Measurements from ENCODE around the gene PRKAR1B. TPM values are rescaled to one million over a fixed set of nuclear protein-coding genes. Genes with fewer than 3 reads are reported as not detected.

PRKAR1B gene
- total RNA-seq, 1 donor from 2014 or later: 19.3 TPM

DNA sequence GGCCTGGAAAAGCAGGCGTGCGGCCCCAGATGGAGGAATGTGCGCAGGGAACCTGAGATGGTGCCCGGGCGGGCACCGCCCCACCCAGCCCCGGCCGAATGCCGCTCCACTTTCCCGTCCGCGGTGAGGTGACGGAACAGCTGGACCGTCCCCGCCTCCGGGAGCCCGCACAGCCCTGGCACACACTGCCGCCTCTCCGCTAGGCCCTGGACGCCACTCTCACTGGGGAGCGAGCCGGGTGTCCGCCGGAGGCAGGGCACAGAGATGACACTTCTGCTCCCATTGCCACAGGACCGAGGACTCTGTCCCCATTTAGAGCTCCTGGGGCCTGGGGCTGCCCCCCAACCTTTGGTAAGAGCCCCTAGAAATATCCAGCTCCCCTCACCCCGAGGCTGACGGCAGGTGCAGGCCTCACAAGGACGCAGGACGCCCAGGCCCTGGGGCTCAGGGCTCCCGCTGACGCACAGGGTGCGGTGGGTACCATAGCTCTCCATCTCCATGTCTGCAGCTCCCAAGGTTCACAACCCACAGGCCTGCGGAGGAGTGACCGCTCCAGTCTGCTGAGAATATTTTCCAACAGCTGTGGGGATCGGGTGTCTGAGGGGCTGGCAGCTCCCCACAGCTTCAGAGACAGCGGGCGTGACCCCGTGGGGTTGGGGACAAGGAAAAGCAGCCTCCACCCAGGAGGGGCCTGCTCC is 155.2 kb downstream of the PRKAR1B start:
- peak overlapping the region; percentile 37 for H3K27ac ChIP-seq (ENCODE audit: low read depth, low read length)
- peak overlapping the region; percentile 7 to 59 (median 49) for H3K4me3 ChIP-seq (ENCODE audit: low read length in 3 of 3)
- H3K9ac ChIP-seq (ENCODE audit: low read depth in 1 of 3, low read length in 3 of 3): peak overlapping the region in 2 of 3 donors; percentile 23 to 57
- H3K9me3 ChIP-seq (ENCODE audit: control insufficient read depth in 3 of 3, low read length in 3 of 3): no peaks in the 10 kb centered on the region
- H3K4me1 ChIP-seq (ENCODE audit: control insufficient read depth in 3 of 3, insufficient read depth in 3 of 3, low read length in 3 of 3): peaks cover 29 to 54% (median 44%) of the 10 kb centered on the region in 3 donors
- H3K36me3 ChIP-seq (ENCODE audit: control insufficient read depth in 3 of 3, insufficient read depth in 3 of 3, low read length in 3 of 3): no peaks in the 10 kb centered on the region
- peaks cover 30 to 55% (median 30%) of the 10 kb centered on the region in 3 donors for H3K27me3 ChIP-seq (ENCODE audit: control insufficient read depth in 3 of 3, insufficient read depth in 3 of 3, low read length in 3 of 3)

DNA sequence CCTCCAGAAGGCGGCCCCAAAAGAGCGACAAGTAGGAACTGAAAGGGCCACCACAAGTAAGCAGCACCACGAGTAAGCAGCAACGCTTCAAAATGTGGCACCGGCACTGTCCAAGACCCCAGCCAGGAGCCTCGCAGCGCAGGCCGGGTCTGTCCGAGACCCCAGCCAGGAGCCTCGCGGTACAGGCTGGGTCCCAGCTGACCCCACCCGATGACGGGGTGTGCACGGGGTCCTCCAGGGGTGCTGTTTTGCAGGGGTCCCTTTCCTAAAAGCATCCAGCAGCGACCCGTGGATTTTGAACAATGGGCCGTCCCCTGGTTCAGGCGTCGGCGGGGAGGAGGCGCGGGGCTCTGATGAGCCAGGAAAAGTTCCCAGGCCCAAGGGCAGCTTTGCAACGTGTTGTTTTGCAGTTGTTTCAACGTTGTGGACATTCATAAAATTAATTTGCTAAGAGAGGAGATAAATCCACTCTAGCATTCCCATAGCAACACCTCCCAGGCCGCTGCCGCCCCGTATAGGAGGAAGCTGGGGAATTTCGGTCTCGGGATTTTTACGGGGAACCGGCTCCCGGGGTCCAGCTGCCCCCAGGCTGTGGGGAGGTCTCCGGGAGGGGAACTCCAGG is 155.9 kb downstream of the PRKAR1B start:
- peak overlapping the region in 1 of 3 donors; percentile 59 for H3K4me3 ChIP-seq (ENCODE audit: low read length in 3 of 3)
- H3K27me3 ChIP-seq (ENCODE audit: control insufficient read depth in 3 of 3, insufficient read depth in 3 of 3, low read length in 3 of 3): peaks cover 25 to 49% (median 30%) of the 10 kb centered on the region in 3 donors
- no peaks in the 10 kb centered on the region for H3K36me3 ChIP-seq (ENCODE audit: control insufficient read depth in 3 of 3, insufficient read depth in 3 of 3, low read length in 3 of 3)
- peak overlapping the region in 2 of 3 donors; percentile 23 to 25 for H3K9ac ChIP-seq (ENCODE audit: low read depth in 1 of 3, low read length in 3 of 3)
- H3K27ac ChIP-seq (ENCODE audit: low read depth, low read length): peak overlapping the region; percentile 37
- no peaks in the 10 kb centered on the region for H3K9me3 ChIP-seq (ENCODE audit: control insufficient read depth in 3 of 3, low read length in 3 of 3)
- H3K4me1 ChIP-seq (ENCODE audit: control insufficient read depth in 3 of 3, insufficient read depth in 3 of 3, low read length in 3 of 3): peaks cover 29 to 54% (median 44%) of the 10 kb centered on the region in 3 donors

DNA sequence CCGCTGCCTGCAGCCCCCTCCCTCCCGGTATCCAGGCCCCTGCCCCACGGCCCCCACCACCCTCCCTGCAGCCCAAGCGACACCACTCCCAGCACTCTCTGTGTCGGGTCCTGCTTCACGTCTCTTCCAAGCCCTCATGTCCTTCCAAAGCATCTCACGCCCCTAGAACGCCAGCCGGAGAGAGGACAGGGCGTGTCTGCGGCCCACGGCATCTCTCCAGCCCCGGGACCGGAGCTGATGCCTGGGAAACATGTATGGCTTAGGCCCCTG is 156.3 kb downstream of the PRKAR1B start:
- Histone ChIP-seq H3K4me3 (ENCODE audit: low read length in 3 of 3) (no peak overlapping the region), H3K36me3 (ENCODE audit: control insufficient read depth in 3 of 3, insufficient read depth in 3 of 3, low read length in 3 of 3) (no peaks in the 10 kb centered on the region), H3K27ac (ENCODE audit: low read depth, low read length) (no peak overlapping the region), H3K27me3 (ENCODE audit: control insufficient read depth in 3 of 3, insufficient read depth in 3 of 3, low read length in 3 of 3) (peaks cover 25 to 44% (median 27%) of the 10 kb centered on the region in 3 donors), H3K9me3 (ENCODE audit: control insufficient read depth in 3 of 3, low read length in 3 of 3) (no peaks in the 10 kb centered on the region), H3K4me1 (ENCODE audit: control insufficient read depth in 3 of 3, insufficient read depth in 3 of 3, low read length in 3 of 3) (peaks cover 29 to 54% (median 44%) of the 10 kb centered on the region in 3 donors), H3K9ac (ENCODE audit: low read depth in 1 of 3, low read length in 3 of 3) (no peak overlapping the region)

DNA sequence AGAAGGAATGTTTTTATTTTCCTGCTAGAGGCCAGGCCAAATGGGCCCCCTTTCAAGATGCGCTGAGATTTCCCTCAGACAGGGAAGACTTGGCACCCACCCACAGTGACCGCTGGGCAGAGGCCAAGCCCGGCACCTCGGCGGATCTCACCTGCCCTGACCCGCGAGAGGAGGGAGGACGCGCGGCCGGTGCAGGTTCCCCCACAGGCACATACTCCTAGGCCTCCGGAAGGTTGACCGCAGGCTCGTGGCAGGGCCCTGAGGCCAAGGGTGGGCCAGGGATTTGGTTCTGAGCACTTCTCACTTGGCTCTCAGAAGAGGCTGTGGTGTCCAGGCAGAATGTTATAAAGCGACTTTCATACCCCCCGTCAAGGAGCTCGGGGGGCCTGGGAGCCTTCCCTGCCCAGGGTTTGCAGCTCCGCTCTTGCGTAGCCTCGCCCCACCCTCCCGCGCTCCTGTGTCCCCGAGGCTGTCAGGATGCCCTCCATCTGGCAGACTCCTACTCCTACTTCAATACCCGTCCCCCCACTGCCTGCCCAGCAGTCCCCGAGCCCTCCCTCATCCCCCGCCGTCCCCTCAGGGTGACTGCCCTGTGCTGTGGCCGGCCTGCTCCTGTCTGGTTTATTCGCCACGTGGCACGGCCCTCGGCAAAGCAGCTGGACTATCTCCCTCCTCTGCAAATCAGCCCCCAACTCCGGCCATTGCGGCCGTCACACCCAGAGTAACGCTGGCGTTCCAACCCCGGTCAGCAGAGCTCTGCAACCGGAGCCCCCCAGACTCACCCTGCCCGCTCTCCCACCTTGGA is 156.9 kb downstream of the PRKAR1B start:
- Histone ChIP-seq H3K4me3 (ENCODE audit: low read length in 3 of 3) (no peak overlapping the region), H3K27ac (ENCODE audit: low read depth, low read length) (no peak overlapping the region), H3K27me3 (ENCODE audit: control insufficient read depth in 3 of 3, insufficient read depth in 3 of 3, low read length in 3 of 3) (peaks cover 24 to 40% (median 25%) of the 10 kb centered on the region in 3 donors)

DNA sequence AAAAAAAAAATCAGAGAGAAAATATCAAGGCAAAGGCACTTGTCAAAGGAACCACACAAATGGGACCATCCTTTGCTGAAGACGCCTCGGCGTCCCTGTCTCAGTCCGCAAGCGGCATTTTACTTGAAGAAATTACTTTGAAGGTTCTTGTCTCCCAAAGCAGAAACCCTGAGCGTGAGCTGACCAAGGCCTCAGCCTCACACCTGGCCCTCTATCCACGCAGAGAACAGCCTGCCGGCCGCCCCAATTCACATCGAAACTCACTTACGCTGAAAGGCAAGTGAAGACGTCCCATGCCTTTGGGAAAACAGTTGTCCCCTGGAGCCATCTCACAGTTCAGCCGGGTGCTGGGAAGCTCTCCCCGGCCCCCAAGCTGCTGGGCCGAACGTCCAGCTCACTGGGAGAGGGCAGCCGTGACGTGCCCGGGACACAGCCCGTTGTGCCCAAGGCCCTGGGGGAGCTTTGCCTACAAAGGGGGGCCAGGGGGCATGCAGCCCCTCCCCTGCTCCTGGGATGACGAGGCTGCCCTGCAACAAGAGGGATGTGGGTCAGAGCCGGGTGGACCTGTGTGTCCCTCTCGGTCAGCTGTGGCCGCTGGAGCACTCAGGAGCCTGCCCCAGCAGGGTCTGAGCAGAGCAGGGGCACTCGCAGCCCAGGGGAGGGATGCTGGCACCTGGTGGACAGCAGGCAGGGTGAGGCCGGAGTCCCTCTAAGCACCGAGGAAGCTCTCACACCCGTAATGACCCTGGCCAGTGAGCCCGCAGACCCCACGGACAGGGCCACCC is 157.8 kb downstream of the PRKAR1B start:
- Histone ChIP-seq H3K27me3 (ENCODE audit: control insufficient read depth in 3 of 3, insufficient read depth in 3 of 3, low read length in 3 of 3) (peaks cover 21 to 38% (median 21%) of the 10 kb centered on the region in 3 donors), H3K4me3 (ENCODE audit: low read length in 3 of 3) (peak overlapping the region in 1 of 3 donors; percentile 13), H3K36me3 (ENCODE audit: control insufficient read depth in 3 of 3, insufficient read depth in 3 of 3, low read length in 3 of 3) (no peaks in the 10 kb centered on the region), H3K4me1 (ENCODE audit: control insufficient read depth in 3 of 3, insufficient read depth in 3 of 3, low read length in 3 of 3) (peaks cover 29 to 60% (median 54%) of the 10 kb centered on the region in 3 donors), H3K9ac (ENCODE audit: low read depth in 1 of 3, low read length in 3 of 3) (no peak overlapping the region), H3K27ac (ENCODE audit: low read depth, low read length) (peak overlapping the region; percentile 63), H3K9me3 (ENCODE audit: control insufficient read depth in 3 of 3, low read length in 3 of 3) (no peaks in the 10 kb centered on the region)

More for the DNA sequence above, 156.9 kb downstream of the PRKAR1B start:
- Histone ChIP-seq H3K4me1 (ENCODE audit: control insufficient read depth in 3 of 3, insufficient read depth in 3 of 3, low read length in 3 of 3) (peaks cover 29 to 58% (median 49%) of the 10 kb centered on the region in 3 donors), H3K9me3 (ENCODE audit: control insufficient read depth in 3 of 3, low read length in 3 of 3) (no peaks in the 10 kb centered on the region), H3K36me3 (ENCODE audit: control insufficient read depth in 3 of 3, insufficient read depth in 3 of 3, low read length in 3 of 3) (no peaks in the 10 kb centered on the region), H3K9ac (ENCODE audit: low read depth in 1 of 3, low read length in 3 of 3) (no peak overlapping the region)

DNA sequence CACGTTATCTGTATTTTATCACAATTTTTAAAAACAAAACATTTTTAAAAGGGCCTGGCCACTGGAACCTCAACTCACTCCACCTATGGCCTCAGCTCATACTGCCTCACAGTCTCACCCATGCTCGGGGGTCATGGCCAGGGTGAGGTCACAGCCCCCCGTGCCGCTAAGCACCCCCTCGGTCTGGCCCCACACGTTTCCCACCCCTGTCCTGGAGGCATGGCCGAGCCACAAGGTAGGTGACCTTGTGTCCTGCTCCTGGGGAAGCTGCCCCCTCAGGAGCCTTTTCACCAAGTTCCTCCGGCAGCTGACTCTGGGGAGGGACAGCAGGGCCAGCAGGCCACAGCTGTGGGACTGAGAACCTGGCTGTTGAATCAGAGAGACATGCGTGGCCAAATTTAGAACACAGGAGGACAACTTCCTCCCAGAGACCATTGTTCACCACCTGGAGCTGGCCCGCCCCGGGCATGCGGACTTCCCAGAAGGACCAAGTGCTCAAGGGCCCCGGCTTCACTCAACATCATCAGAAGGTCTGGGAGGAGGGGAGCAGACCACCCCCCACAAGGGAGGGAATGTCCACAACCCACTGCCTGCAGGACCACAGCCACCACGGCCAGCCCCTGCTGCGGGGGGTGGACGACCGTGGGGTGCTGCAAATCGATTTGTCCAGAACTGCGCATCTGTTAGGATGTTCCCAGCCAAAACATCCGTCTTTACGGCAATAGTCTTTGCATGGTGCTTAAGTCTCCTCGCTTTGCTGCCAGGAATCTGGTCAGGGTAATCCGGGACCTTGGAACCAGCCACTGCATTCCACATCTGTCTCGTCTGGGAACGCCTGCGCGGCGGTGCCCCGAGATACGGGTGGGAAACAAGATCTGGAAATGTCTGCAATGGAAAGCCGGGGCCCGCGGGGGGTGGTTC is 158.8 kb downstream of the PRKAR1B start:
- Histone ChIP-seq H3K9ac (ENCODE audit: low read depth in 1 of 3, low read length in 3 of 3) (peak overlapping the region in 1 of 3 donors; percentile 16), H3K4me1 (ENCODE audit: control insufficient read depth in 3 of 3, insufficient read depth in 3 of 3, low read length in 3 of 3) (peaks cover 32 to 59% (median 51%) of the 10 kb centered on the region in 3 donors), H3K9me3 (ENCODE audit: control insufficient read depth in 3 of 3, low read length in 3 of 3) (no peaks in the 10 kb centered on the region), H3K27me3 (ENCODE audit: control insufficient read depth in 3 of 3, insufficient read depth in 3 of 3, low read length in 3 of 3) (peaks cover 13 to 29% (median 15%) of the 10 kb centered on the region in 3 donors), H3K27ac (ENCODE audit: low read depth, low read length) (peak overlapping the region; percentile 63), H3K4me3 (ENCODE audit: low read length in 3 of 3) (peak overlapping the region in 1 of 3 donors; percentile 29), H3K36me3 (ENCODE audit: control insufficient read depth in 3 of 3, insufficient read depth in 3 of 3, low read length in 3 of 3) (no peaks in the 10 kb centered on the region)

DNA sequence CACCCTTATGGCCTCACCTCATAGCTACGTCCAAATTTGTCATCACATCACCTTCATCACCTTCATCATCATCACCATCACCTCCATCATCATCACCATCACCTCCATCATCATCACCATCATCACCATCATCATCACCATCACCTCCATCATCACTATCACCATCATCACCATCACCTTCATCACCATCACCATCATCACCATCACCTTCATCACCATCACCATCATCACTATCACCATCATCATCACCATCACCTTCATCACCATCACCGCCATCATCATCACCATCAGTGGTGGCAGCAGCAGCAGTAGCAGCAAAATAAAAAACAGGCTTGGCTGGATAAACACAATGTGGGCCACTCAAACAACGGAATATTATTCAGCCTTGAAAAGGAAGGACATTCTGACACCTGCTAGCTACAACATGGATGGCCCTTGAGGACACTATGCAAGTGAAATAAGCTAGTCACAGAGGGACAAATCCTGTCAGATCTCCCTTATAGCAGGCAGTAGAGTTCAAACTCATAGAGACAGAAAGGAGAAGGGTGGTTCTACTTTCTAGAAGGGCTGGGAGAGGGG is 159.7 kb downstream of the PRKAR1B start:
- peaks cover 30 to 54% (median 48%) of the 10 kb centered on the region in 3 donors for H3K4me1 ChIP-seq (ENCODE audit: control insufficient read depth in 3 of 3, insufficient read depth in 3 of 3, low read length in 3 of 3)
- H3K9ac ChIP-seq (ENCODE audit: low read depth in 1 of 3, low read length in 3 of 3): no peak overlapping the region
- no peaks in the 10 kb centered on the region for H3K36me3 ChIP-seq (ENCODE audit: control insufficient read depth in 3 of 3, insufficient read depth in 3 of 3, low read length in 3 of 3)
- no peak overlapping the region for H3K27ac ChIP-seq (ENCODE audit: low read depth, low read length)
- H3K9me3 ChIP-seq (ENCODE audit: control insufficient read depth in 3 of 3, low read length in 3 of 3): no peaks in the 10 kb centered on the region
- H3K4me3 ChIP-seq (ENCODE audit: low read length in 3 of 3): no peak overlapping the region
- peaks cover 8 to 20% (median 9%) of the 10 kb centered on the region in 3 donors for H3K27me3 ChIP-seq (ENCODE audit: control insufficient read depth in 3 of 3, insufficient read depth in 3 of 3, low read length in 3 of 3)

DNA sequence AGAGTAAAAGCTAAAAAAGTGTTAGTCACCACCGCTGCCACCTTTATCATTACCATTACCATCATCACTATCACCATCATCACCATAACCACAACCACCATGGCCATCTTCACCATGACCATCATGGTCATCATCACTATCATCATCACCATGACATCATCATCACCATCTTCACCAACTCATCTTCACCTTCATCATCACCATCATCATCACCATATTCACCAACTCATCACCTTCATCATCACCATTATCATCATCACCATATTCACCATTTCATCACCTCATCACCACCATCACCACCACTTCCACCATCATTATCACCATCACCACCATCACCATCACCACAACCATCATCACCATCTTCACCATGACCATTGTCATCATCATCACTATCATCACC is 161.0 kb downstream of the PRKAR1B start:
- Histone ChIP-seq H3K9me3 (ENCODE audit: control insufficient read depth in 3 of 3, low read length in 3 of 3) (no peaks in the 10 kb centered on the region), H3K4me1 (ENCODE audit: control insufficient read depth in 3 of 3, insufficient read depth in 3 of 3, low read length in 3 of 3) (peaks cover 25 to 50% (median 46%) of the 10 kb centered on the region in 3 donors), H3K9ac (ENCODE audit: low read depth in 1 of 3, low read length in 3 of 3) (no peak overlapping the region), H3K4me3 (ENCODE audit: low read length in 3 of 3) (no peak overlapping the region), H3K27me3 (ENCODE audit: control insufficient read depth in 3 of 3, insufficient read depth in 3 of 3, low read length in 3 of 3) (peaks cover 4 to 16% (median 9%) of the 10 kb centered on the region in 3 donors), H3K36me3 (ENCODE audit: control insufficient read depth in 3 of 3, insufficient read depth in 3 of 3, low read length in 3 of 3) (no peaks in the 10 kb centered on the region), H3K27ac (ENCODE audit: low read depth, low read length) (no peak overlapping the region)
